ENCODE data around the gene ACR. TPM values are rescaled to one million over a fixed set of nuclear protein-coding genes. Genes with fewer than 3 reads are reported as not detected.

ACR gene
- total and polyA plus RNA-seq, 2 of the 13 experiments (the other 11 are each of a cell fraction or from before 2014, with no cell fraction given) = 0.15 TPM; not detected in 1

- ChIA-PET POLR2A (no interaction called here), CTCF (ENCODE audit: low intra/inter-chr PET ratio, low total read pairs) (no interaction called here)
- no peaks in the 10 kb centered on the region for H3K9me3 ChIP-seq (ENCODE audit: low read length)
- H3K9ac ChIP-seq (ENCODE audit: insufficient read depth, low read depth, low read length) = no peak overlapping the region
- peak; percentile 20 for TF ChIP-seq AGO2 (optimal IDR thresholded peaks at IDR 0.05; ENCODE audit: low read depth, low read length)
- TF ChIP-seq PCBP1 (IDR thresholded peaks at IDR 0.05; ENCODE audit: borderline replicate concordance, low read depth, low read length) = no peak
- TF ChIP-seq ZNF569 (CRISPR knock-in tag; IDR thresholded peaks at IDR 0.05; ENCODE audit: borderline replicate concordance) = no peak
- TF ChIP-seq SNAPC2 (CRISPR knock-in tag; IDR thresholded peaks at IDR 0.05) = no peak
- no peak for TF ChIP-seq PHF20 (CRISPR knock-in tag; IDR thresholded peaks at IDR 0.05)
- ATAC-seq (no peak), DNase-seq (ENCODE audit: low spot score) (no peak), FAIRE-seq (no peak)
- no peaks in the 10 kb centered on the region; the same call in 1 of the 2 replicates for H4K20me1 ChIP-seq (ENCODE audit: insufficient read depth, low read length)
- in situ Hi-C loops (cut with HindIII; ENCODE audit: extremely low pct_ligation_motif_present, low pct_unique_long_range_greater_than_20kb) (no loop called here), intact Hi-C loops (cut with micrococcal nuclease; ENCODE audit: unreplicated experiment) (no loop called here)
- H2AFZ ChIP-seq (ENCODE audit: low read length) = no peak overlapping the region
- no peak overlapping the region for H3K4me3 ChIP-seq (replicated peaks in 1 of 3; ENCODE audit: insufficient read depth in 1 of 3, low read depth in 2 of 3, low read length in 3 of 3)
- no peaks in the 10 kb centered on the region for H3K79me2 ChIP-seq (ENCODE audit: insufficient read depth, low read length)
- no peak overlapping the region for H3K4me2 ChIP-seq (ENCODE audit: low read depth, low read length)
- no peaks in the 10 kb centered on the region; a peak in 1 of 5 replicates for H3K27me3 ChIP-seq (ENCODE audit: control insufficient read depth in 1 of 2, insufficient read depth in 2 of 2, low read length in 2 of 2)
- no TSS peak for BruUV-seq (replicated peaks)
- peaks cover 12 to 13% of the 10 kb centered on the region in 2 experiments; a peak in 4 of 5 replicates for H3K36me3 ChIP-seq (replicated peaks in 1 of 2; ENCODE audit: control insufficient read depth in 1 of 2, insufficient read depth in 2 of 2, low read length in 2 of 2)
- no peak overlapping the region for H3K27ac ChIP-seq (ENCODE audit: extremely low read length, insufficient read depth, low read length)
- WGBS (ENCODE audit: low lambda C conversion rate) = 92% methylated on average over 13 of the region's 21 CpGs
- peaks cover 10% of the 10 kb centered on the region; the same call in 1 of the 2 replicates for H3K4me1 ChIP-seq (ENCODE audit: insufficient read depth, low read length)
Measured at GRCh38 chr22:50729391-50730012, 8.5 kb upstream of the ACR start.

GRCh38 chr22:50730013-50730891, 7.8 kb upstream of the ACR start:
- ATAC-seq (no peak), FAIRE-seq (no peak)

More at GRCh38 chr22:50730013-50730891, 7.8 kb upstream of the ACR start:
- Histone ChIP-seq H3K36me3 (replicated peaks in 1 of 2; ENCODE audit: control insufficient read depth in 1 of 2, insufficient read depth in 2 of 2, low read length in 2 of 2) (peaks cover 5 to 11% of the 10 kb centered on the region in 2 experiments; a peak in 4 of 5 replicates), H3K27me3 (ENCODE audit: control insufficient read depth in 1 of 2, insufficient read depth in 2 of 2, low read length in 2 of 2) (no peaks in the 10 kb centered on the region; a peak in 1 of 5 replicates), H3K4me1 (ENCODE audit: insufficient read depth, low read length) (peaks cover 10% of the 10 kb centered on the region; the same call in 1 of the 2 replicates), H3K9me3 (ENCODE audit: low read length) (no peaks in the 10 kb centered on the region), H4K20me1 (ENCODE audit: insufficient read depth, low read length) (no peaks in the 10 kb centered on the region; the same call in 1 of the 2 replicates), H2AFZ (ENCODE audit: low read length) (no peak overlapping the region), H3K9ac (ENCODE audit: insufficient read depth, low read depth, low read length) (no peak overlapping the region), H3K4me3 (replicated peaks in 1 of 3; ENCODE audit: insufficient read depth in 1 of 3, low read depth in 2 of 3, low read length in 3 of 3) (no peak overlapping the region), H3K79me2 (ENCODE audit: insufficient read depth, low read length) (no peaks in the 10 kb centered on the region), H3K27ac (ENCODE audit: extremely low read length, insufficient read depth, low read length) (no peak overlapping the region), H3K4me2 (ENCODE audit: low read depth, low read length) (no peak overlapping the region)
- no TSS peak for BruUV-seq (replicated peaks)
- TF ChIP-seq POLR2A (IDR thresholded peaks at IDR 0.05; ENCODE audit: insufficient read depth in 1 of 2, low read depth in 2 of 2, low read length in 2 of 2) = 0 out of 4 replicates have a peak, but pooled peaks of 1 of the 2 experiments have one; percentile 21
- peak; percentile 19; the same call in 1 of the 2 replicates for TF ChIP-seq ZNF687 (CRISPR knock-in tag; IDR thresholded peaks at IDR 0.05)
- no peak for TF ChIP-seq RBAK (CRISPR knock-in tag; IDR thresholded peaks at IDR 0.05)
- DNase-seq (ENCODE audit: low spot score) = no peak
- WGBS (ENCODE audit: low lambda C conversion rate) = 96% methylated on average over 41 of the region's 54 CpGs
- POLR2A ChIA-PET = no interaction called here
- in situ Hi-C loops (cut with HindIII; ENCODE audit: extremely low pct_ligation_motif_present, low pct_unique_long_range_greater_than_20kb) = no loop called here
- intact Hi-C loops (cut with micrococcal nuclease; ENCODE audit: unreplicated experiment) = no loop called here
- CTCF ChIA-PET (ENCODE audit: low intra/inter-chr PET ratio, low total read pairs) = no interaction called here

Data from HepG2 (cell line).